Left ventricle myocardium superior (tissue), 1 donor: ENCODE measurements around the gene SLC39A11. TPM values are rescaled to one million over a fixed set of nuclear protein-coding genes. Genes with fewer than 3 reads are reported as not detected.

ENCODE experiments used
- ATAC-seq: fragments of 200-7000 bp; cut with Tn5 transposase; one replicate; pipeline ENCODE4 v1.9.1; 2020; ENCODE audit warnings: mild to moderate bottlenecking, moderate library complexity
- DNase-seq: peaks from one replicate; pipeline ENCODE4 v3.0.0-alpha.2; 2020
- intact Hi-C: fragments of 100-400 bp; cut with micrococcal nuclease; formaldehyde crosslinking; loops from one replicate; pipeline ENCODE4 v1.11.0; 2022
- total RNA-seq: library from RNA; stranded (reverse); fragmentation: NEBNext Ultra II Directional; extraction: Animal tissue kit (Norgen Biotek cat#: 25700); gene quantifications from one replicate; pipeline ENCODE4 v1.2.1, GENCODE V29; 2021
- donor health status: DM: no; HTN: yes; CAD: no; lungs with severe emphysema.

SLC39A11 gene
- total RNA-seq, 1 donor from 2014 or later: 5.4 TPM

DNA sequence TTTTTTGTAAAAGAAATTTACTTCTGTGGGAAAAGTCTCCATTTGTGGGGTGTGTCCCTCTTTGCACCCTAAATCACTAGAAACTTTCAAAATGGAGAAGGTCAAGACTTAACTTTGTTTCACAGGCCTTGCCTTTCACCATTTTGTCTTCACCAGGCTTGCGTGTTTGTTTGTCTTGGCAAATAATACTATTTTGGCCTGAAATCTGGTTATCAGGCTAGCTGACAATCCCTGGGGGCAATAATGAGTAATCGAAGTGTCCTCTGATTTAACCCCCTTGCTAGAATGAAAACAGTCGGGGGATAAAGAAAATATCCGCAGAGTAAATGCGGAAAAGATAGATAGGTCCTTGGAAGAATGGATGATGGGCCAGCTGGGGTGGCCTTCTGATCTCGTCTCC lies 34.5 kb downstream of the SLC39A11 start:
- ATAC-seq (peak; percentile 67), DNase-seq (no peak)
- intact Hi-C loops: no loop called here

DNA sequence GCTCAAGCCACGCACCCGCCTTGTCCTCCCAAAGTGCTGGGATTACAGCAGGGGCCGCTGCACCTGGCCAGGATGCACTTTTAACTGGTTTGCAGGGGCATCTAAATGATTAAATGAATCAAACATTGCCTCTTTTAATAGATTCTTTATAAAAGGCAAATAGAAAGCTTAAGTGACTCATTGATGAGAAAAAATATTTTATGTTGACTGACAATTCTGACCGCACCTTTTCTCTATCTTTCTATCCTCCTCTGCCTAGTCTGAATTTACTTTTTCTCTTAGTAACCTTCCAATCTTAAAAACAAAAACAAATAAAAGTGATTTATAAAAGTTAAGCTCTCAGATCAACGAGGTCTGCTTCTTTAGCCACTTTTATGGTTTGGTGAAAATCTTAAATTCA lies 35.3 kb downstream of the SLC39A11 start:
- intact Hi-C loops: no loop called here
- ATAC-seq: no peak
- no peak for DNase-seq

DNA sequence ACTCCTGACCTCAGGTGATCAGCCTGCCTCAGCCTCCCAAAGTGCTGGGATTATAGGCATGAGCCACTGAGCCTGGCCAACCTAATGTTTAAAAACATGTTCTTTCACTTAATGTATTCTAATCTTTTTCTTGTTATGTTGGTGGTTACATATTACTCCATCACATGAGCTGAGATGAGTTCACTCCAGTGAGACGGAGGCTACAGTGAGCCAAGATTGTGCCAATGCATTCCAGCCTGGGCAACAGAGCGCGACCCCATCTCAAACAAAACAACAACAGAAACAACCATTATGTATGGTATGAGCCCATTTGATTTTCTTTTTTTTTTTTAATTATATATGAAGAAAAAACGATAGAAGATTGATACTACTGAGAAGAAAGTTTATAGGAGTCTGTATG lies 39.6 kb downstream of the SLC39A11 start:
- intact Hi-C loops: no loop called here
- ATAC-seq: no peak

DNA sequence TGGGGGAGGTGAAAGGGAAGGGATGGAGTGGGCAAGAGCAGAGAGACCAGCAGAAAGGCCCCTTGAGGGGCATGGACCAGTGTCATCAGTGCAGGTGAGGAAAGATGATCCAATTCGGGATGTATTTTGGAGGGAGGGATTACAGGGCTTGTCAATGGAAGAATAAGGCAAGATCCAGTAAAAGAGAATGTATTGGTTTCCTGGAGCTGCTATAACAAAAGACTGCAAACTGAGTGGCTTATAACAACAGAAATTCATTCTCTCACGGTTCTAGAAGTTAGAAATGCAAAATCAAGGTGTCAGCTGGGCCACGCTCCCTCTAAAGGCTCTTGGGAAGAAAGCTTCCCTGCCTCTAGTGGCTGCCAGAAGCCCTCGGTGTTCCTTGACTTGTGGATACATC lies 41.7 kb downstream of the SLC39A11 start:
- no peak for DNase-seq
- no peak for ATAC-seq
- intact Hi-C loops: no loop called here

More for the DNA sequence above, 39.6 kb downstream of the SLC39A11 start:
- DNase-seq: no peak

DNA sequence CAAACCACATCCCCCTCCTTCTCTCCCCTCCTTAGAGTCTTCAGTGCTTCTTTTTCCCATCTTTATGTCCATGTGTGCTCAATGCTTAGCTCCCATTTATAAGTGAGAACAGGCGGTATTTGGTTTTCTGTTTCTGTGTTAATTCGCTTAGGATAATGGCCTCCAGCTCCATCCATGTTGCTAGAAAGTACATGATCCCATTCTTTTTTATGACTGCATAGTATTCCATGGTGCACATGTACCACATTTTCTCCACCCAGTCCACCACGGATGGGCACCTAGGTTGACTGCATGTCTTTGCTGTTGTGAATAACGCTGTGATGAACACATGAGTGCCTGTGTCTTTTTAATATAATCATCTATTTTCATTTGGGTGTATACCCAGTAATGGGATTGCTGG lies 44.3 kb downstream of the SLC39A11 start:
- ATAC-seq: no peak
- intact Hi-C loops: no loop called here
- DNase-seq: no peak

DNA sequence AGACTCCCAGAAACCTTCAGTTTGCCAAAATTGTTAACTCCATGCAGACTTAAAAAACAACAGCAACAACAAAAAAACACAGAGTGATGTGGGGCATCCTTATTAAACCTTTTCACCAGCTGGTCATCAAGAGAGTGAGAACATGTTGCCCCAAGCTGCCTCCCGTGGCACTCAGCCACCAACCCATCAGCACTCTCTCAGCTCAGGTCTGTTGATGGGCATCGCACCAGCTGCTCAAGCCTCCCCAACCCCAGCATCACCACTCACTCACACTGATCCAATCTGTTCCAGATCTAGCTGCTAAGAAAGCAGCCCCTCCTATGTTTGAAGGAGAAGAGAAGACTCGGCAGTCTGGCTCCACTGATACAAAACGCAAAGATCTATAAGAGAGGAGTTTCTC lies 46.8 kb downstream of the SLC39A11 start:
- DNase-seq (peak; percentile 39), ATAC-seq (no peak)
- intact Hi-C loops: no loop called here

DNA sequence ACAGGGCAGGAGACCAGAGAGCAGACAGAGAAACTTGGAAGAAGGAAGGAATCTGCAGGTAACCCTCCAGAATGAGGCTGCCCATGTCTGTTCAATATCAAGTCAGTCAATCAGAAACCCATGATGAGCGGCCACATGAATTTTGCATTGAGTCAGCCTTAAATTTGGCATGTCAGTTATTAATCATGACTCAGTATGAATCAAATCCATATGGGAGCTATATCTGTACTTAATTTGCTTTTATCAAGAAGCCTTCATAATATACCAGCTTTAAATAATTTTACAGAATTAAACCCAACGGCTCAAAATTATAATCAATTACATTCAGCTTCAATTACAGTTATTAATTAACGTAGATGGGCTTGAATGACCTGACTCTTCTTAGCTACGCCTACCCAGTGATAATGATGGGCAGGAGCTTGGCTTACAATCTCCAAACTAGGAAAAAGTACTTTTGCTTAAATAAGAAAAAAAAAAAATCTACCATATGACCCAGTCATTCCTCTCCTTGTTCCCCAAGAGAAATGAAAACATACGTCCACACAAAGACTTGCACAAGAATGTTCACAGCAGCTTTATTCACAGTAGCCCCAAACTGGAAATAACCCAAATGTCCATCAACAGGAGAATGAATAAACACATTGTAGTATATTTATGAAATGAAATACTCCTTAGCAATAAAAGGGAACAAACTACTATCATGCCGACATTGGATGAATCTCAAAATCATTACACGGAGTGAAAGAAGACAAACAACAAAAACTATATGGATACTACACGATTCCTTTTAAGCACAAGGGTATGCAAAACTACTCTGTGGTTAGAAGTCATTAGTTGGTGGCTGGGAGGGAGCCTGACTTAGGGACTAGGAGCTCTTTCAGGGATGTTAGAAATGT lies 48.6 kb downstream of the SLC39A11 start:
- peak; percentile 61 for ATAC-seq
- DNase-seq: no peak
- intact Hi-C loops: no loop called here

DNA sequence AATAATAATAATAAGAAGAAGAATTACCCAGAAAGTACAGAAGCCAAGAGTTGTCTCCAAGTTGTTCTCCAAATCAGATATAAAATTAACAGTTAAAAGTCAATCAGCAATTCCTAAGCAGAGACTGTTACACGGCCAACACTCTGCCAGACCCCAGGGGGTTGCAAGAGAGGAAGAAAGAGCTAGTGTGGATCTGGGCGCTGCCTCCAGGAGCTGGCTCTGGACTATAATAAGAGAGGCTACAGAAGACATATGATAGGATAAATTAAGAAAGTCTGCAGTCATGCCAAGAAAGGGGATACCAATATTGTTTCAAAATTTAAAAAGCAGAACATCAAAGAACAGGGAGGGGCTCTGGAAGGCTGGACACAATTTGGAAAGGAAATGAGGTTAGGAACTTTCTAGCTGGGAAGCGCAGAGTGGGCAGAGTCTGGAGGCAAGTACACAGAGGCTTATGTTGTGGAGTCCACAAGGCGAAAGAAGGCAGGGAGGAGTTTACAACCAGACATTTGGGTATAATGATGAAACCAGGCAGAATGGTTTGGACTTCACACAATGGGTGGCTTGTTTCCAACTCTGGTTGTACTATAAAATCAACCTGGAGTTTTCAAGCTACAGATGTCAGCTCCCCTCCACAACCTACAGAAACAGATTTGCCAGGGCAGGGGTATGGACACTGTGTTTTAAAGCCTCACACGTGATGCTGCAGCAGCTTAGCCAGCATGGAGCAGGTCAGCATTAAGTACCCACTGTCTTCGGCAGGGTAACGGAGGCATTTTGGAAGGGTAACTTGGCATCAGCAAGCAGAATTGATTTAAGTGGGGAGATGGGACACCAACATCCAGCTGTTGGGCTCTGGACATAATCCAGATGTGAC lies 49.4 kb downstream of the SLC39A11 start:
- ATAC-seq: peak; percentile 77
- intact Hi-C loops: no loop called here
- DNase-seq: no peak

DNA sequence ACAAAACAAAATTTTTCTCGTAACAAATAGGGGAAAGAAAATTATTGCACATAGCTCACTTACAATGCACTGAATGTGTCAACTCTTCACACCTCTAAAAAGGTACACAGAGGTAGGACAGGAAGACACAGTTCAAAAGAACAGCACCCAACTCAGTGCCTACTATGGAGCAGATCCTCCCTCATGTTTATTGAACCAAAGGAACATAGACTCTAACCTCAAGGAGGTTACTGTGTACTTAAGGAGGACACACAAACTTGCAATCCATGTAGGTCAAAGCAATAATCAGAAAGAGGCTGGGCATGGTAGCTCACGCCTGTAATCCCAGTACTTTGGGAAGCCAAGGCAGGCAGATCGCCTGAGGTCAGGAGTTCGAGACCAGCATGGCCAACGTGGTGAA lies 50.3 kb downstream of the SLC39A11 start:
- intact Hi-C loops: no loop called here
- DNase-seq (no peak), ATAC-seq (no peak)

DNA sequence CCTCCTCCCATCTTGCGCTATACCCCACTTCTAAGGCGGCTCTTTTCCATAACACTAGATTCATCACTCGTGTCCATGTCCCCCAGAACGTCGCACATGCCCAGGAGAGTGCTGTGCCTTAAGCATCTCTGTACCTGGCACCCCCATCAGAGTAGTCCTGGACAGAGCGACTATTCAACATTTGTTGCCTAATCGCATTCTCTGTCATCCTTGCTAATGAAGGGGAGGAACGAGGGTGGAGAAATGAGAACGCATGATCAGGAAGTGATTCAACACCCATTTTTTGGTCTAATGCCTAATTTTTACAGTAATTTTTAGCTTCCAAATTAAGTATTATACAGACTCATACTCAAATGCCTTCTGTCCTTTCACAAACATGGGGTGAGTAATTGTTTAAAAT lies 53.2 kb downstream of the SLC39A11 start:
- intact Hi-C loops: no loop called here
- DNase-seq (no peak), ATAC-seq (no peak)

DNA sequence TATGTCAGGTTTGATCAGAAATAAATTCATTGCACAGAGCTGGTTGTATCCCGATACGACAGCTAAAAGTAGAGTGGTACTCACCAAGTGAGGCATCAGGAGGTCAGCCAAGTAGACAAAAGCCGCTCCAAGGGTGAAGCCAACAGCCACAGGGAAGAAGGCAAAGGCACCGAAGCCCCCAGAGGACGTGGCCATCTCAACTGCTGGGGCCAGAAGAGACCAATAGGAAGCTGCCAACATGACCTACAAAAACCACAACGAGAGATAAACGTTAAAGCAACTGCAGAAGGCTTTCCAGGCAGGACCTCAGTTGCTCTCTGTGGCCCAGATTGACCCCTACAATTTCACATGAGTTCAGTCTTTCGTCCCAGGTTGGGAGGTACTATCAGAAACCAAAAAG lies 61.0 kb downstream of the SLC39A11 start:
- intact Hi-C loops: no loop called here
- DNase-seq: no peak
- ATAC-seq: no peak

DNA sequence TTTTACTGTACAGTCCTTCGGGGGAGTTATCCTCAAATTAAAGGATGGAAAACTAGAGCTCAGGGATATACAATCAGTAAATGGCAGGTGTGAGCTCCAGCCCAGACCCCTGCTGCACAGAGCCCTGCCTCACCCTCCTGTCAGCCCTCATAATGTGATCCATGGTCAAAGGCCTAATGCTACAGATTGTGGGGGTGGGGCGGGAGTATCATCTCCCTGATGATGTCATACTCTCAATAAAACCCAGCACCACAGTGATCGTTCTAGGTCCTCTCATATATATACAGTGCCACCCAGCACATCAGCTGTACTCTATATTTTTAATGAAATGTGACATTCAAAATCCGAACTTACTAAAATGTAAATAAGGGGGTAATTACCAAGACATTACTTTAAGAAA lies 61.5 kb downstream of the SLC39A11 start:
- no peak for DNase-seq
- intact Hi-C loops: no loop called here
- no peak for ATAC-seq

DNA sequence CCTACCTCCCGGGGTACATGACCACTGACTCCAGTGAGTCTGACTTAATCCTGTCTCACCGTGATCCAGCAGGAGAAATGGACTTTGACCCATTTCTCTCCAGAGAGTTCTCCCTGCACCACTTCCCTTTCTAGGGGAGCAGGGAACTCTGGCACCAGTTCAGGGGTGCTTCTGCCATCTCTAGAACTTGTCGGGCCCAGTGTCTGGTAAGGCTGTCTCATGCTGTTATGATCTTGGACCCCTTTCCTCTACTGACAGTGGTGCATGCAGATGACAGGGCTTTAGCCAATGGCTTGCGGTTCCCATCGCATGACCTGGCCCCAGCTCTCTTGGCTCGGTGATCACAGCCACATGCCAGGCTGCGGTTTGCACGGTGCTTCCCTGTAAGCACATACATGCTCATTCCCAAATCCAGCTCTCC lies 62.0 kb downstream of the SLC39A11 start:
- intact Hi-C loops: no loop called here
- DNase-seq (no peak), ATAC-seq (no peak)

DNA sequence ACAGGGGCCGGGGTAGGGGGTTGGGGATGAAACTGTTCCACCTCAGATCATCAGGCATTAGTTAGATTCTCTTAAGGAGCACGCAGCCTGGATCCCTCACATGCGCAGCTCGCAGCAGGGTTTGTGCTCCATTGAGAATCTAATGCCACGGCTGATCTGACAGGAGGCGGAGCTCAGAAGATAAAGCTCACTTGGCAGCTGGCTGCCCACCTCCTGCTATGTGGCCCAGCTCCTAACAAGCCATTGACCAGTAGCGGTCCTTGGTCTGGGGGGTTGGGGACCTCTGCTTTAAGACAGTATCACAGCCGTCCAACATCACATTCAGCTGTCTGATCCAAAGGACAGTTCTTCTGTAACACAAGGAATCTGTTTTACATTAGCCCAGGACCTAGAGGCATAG lies 62.5 kb downstream of the SLC39A11 start:
- intact Hi-C loops: no loop called here
- DNase-seq (no peak), ATAC-seq (no peak)

DNA sequence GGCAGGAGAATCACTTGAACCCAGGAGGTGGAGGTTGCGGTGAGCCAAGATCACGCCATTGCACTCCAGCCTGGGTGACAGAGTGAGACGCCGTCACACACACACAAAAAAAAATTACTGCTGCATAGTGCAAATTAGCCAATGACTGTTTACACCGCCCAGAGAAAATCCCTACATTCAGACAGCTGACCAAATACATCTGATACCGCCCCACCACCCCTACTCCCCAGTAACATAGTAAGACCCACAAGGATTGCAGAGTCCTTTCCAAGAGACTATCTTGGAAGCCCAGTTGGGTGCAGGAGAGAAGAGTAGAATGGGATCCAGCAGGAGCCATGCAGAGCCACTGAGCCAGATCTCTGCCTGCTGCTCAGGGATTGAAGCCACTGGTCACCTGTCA lies 63.5 kb downstream of the SLC39A11 start:
- ATAC-seq (no peak), DNase-seq (no peak)
- intact Hi-C loops: no loop called here

DNA sequence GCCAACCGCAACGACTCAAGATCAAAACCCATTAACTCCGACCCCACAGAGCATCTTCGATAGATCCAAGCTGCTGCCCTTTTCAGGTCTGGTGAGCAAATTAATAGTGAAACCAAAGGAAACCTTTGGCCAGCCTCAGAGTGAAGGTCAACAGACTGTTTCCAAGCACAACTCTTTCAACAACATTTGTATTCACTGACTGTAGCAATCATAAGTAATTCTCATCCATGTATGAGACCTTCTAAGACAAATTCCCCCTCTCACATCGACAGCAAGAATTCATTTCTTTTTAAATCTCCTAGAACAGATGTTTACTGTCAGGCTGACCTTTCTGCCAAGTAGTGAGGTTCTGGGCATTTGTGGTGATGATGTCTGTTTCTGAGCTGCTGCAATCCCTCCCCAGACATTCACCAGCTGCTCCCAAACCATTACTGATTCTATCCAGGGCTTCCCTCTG lies 64.2 kb downstream of the SLC39A11 start:
- intact Hi-C loops: no loop called here
- DNase-seq: no peak
- peak; percentile 90 for ATAC-seq

DNA sequence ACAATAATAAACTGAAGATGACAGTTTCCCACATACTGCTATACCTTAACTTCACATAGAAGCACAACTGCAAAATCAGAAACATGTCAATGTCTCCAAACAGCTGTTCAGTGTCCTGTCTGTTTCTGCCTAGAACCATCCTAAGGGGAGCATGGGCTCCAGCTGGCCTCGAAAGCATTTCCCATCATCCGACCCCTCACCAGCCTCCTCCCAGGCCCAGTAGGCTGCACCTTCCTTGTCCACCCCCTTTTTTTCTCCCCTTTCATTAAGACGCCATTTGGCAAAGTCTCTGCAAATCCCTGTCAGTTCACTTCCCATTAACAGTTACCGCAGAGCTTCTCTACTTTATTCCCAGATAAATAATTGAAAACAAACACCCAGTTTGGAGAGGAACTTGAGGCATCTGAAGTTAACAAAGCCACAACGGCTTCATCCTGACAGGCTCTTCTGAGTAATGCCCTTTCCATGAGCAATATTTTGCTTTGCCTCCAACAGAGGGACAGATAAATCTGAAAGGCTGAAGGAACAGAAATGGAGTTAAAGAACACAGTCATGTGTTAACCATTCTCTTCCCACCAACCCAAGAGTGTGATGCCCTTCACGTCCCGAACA lies 65.3 kb downstream of the SLC39A11 start:
- no peak for ATAC-seq
- DNase-seq: no peak
- intact Hi-C loops: no loop called here

DNA sequence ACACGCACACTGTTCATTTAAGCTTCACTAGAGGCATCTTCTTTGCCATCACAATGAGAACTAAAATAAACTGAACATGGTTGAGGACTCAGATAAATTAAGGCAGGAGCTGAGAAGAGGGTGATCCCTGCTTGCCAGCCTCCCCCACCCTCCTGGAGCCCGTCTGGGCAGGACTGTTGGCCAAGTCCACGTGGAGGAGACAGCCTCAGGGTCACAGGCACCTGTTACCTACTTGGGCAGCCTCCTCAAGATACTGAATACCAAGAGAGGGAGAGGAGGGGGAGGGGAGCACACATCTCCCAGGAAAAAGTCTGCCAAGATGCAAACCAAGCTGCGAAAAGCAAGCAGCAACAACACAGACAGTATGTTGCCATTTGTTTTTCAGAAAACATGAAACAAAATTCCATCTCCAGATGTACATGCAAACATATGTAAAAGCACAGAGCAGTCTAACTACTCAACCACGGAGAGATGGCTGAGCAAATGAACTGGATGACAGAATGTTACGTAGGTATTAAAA lies 67.4 kb downstream of the SLC39A11 start:
- DNase-seq (no peak), ATAC-seq (no peak)
- intact Hi-C loops: no loop called here

DNA sequence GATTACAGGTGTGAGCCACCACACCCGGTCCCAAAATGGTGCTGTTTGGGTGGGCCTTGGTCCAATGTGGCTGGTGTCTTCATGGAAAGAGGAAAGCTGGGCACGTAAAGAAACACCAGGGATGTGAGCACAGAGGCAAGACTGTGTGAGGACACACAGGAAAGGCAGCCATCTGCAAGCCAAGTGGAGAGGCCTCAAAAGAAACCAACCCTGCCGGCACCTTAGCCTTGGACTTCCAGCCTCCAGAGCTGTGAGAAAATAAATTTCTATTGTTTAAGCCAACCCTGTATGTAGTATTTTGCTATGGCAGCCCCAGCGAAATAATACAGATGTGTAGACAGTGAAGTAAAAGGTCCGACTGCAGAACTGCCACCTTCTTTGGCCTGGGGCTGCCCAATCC lies 68.7 kb downstream of the SLC39A11 start:
- intact Hi-C loops: no loop called here
- DNase-seq: no peak
- no peak for ATAC-seq

DNA sequence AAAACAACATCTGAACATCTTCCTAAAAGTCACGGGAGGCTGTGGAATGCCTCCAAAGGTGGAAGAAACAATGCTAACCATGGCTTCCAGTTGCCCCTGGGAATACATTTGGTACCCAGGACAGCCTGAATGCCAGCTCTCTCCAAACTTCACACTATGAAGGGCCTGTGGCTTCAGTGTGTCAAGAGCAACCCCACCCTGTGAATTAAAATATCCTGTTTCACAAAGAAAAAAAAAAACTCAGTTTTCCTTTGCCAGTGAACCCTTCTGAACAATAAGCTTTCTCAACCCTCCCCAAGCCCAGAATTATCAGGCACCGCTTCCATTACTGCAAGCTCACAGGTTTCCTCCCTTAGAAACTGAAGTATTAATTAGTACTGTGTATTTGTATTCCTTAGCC lies 69.8 kb downstream of the SLC39A11 start:
- intact Hi-C loops: no loop called here
- no peak for ATAC-seq

More for the DNA sequence above, 69.8 kb downstream of the SLC39A11 start:
- DNase-seq: no peak
